CD4-positive, alpha-beta T cell treated with Interleukin-21 for 1 hour (primary cell): ENCODE results near the gene DMD.

Source experiments
- DNase-seq: peaks from one replicate; pipeline ENCODE4 v3.0.0-alpha.2; 2020

The DMD gene

GRCh38 chrX:31832263-31832662 lies 1379.1 kb downstream of the DMD start:
- DNase-seq: no peak

- no peak for DNase-seq
Observed at GRCh38 chrX:31820430-31821210, 1390.7 kb downstream of the DMD start.

GRCh38 chrX:31819455-31819854 lies 1391.9 kb downstream of the DMD start:
- no peak for DNase-seq

GRCh38 chrX:31811106-31811505 lies 1400.2 kb downstream of the DMD start:
- no peak for DNase-seq

- no peak for DNase-seq
Observed at GRCh38 chrX:31808357-31808756, 1403.0 kb downstream of the DMD start.

GRCh38 chrX:31807165-31807564 lies 1404.2 kb downstream of the DMD start:
- no peak for DNase-seq

GRCh38 chrX:31805781-31806180 lies 1405.6 kb downstream of the DMD start:
- no peak for DNase-seq

- no peak for DNase-seq
Observed at GRCh38 chrX:31800219-31800618, 1411.1 kb downstream of the DMD start.

GRCh38 chrX:31796624-31797023 lies 1414.7 kb downstream of the DMD start:
- no peak for DNase-seq

- DNase-seq: no peak
Observed at GRCh38 chrX:31747411-31747810, 1463.9 kb downstream of the DMD start.

- DNase-seq: no peak
Observed at GRCh38 chrX:31743004-31743403, 1468.3 kb downstream of the DMD start.

- DNase-seq: no peak
Observed at GRCh38 chrX:31717474-31717873, 1493.9 kb downstream of the DMD start.

- no peak for DNase-seq
Observed at GRCh38 chrX:31715675-31716074, 1495.7 kb downstream of the DMD start.

- no peak for DNase-seq
Observed at GRCh38 chrX:31714797-31715196, 1496.6 kb downstream of the DMD start.

- no peak for DNase-seq
Observed at GRCh38 chrX:31713120-31713519, 1498.2 kb downstream of the DMD start.

- DNase-seq: no peak
Observed at GRCh38 chrX:31711166-31711565, 1500.2 kb downstream of the DMD start.

- no peak for DNase-seq
Observed at GRCh38 chrX:31708116-31708515, 1503.2 kb downstream of the DMD start.

- no peak for DNase-seq
Observed at GRCh38 chrX:31706466-31706865, 1504.9 kb downstream of the DMD start.

GRCh38 chrX:31705816-31706215 lies 1505.5 kb downstream of the DMD start:
- DNase-seq: no peak

- no peak for DNase-seq
Observed at GRCh38 chrX:31704938-31705337, 1506.4 kb downstream of the DMD start.

- no peak for DNase-seq
Observed at GRCh38 chrX:31702222-31702621, 1509.1 kb downstream of the DMD start.

GRCh38 chrX:31697294-31697916 lies 1513.9 kb downstream of the DMD start:
- no peak for DNase-seq

- no peak for DNase-seq
Observed at GRCh38 chrX:31679861-31680260, 1531.5 kb downstream of the DMD start.

GRCh38 chrX:31670245-31670644 lies 1541.1 kb downstream of the DMD start:
- DNase-seq: no peak

GRCh38 chrX:31665454-31665853 lies 1545.9 kb downstream of the DMD start:
- no peak for DNase-seq
